Mesenteric fat pad (tissue), 1 donor: ENCODE measurements around the gene MFSD6. TPM values are rescaled to one million over a fixed set of nuclear protein-coding genes. Genes with fewer than 3 reads are reported as not detected.

ENCODE experiments used
- DNase-seq: peaks from one replicate; pipeline ENCODE4 v3.0.0-alpha.2; 2020; ENCODE audit warnings: low spot score
- total RNA-seq: library from RNA; stranded (reverse); fragmentation: NEBNext Ultra II Directional; extraction: Animal tissue kit (Norgen Biotek cat#: 25700); gene quantifications from one replicate; pipeline ENCODE4 v1.2.1, GENCODE V29; 2021
- donor health status: DM: yes; HTN: yes; CAD: no.

MFSD6 gene
- total RNA-seq, 1 donor from 2014 or later, result 18.1 TPM

- no peak for DNase-seq
These were observed 27.0 kb downstream of the MFSD6 start for GRCh38 chr2:190435031-190435670.

- no peak for DNase-seq
These were observed 28.4 kb downstream of the MFSD6 start for GRCh38 chr2:190436557-190436956.

- DNase-seq, result no peak
These were observed 32.0 kb downstream of the MFSD6 start for GRCh38 chr2:190440113-190440512.

GRCh38 chr2:190441564-190441963, 33.4 kb downstream of the MFSD6 start:
- no peak for DNase-seq

GRCh38 chr2:190443055-190443454, 34.9 kb downstream of the MFSD6 start:
- DNase-seq, result no peak

GRCh38 chr2:190443778-190444481, 35.8 kb downstream of the MFSD6 start:
- DNase-seq, result no peak

GRCh38 chr2:190444976-190445375, 36.8 kb downstream of the MFSD6 start:
- no peak for DNase-seq

- DNase-seq, result no peak
These were observed 38.0 kb downstream of the MFSD6 start for GRCh38 chr2:190446193-190446592.

- DNase-seq, result no peak
These were observed 38.8 kb downstream of the MFSD6 start for GRCh38 chr2:190446750-190447516.

- DNase-seq, result no peak
These were observed 39.6 kb downstream of the MFSD6 start for GRCh38 chr2:190447766-190448165.

- DNase-seq, result no peak
These were observed 41.8 kb downstream of the MFSD6 start for GRCh38 chr2:190449925-190450324.

- no peak for DNase-seq
These were observed 42.2 kb downstream of the MFSD6 start for GRCh38 chr2:190450363-190450762.

GRCh38 chr2:190451561-190452176, 43.5 kb downstream of the MFSD6 start:
- no peak for DNase-seq

GRCh38 chr2:190452433-190452832, 44.3 kb downstream of the MFSD6 start:
- DNase-seq, result no peak

- DNase-seq, result no peak
These were observed 46.6 kb downstream of the MFSD6 start for GRCh38 chr2:190454795-190455194.

GRCh38 chr2:190455358-190456095, 47.4 kb downstream of the MFSD6 start:
- DNase-seq, result no peak

- no peak for DNase-seq
These were observed 48.7 kb downstream of the MFSD6 start for GRCh38 chr2:190456833-190457232.

GRCh38 chr2:190457256-190457655, 49.1 kb downstream of the MFSD6 start:
- DNase-seq, result no peak

- DNase-seq, result no peak
These were observed 50.4 kb downstream of the MFSD6 start for GRCh38 chr2:190458352-190459107.

GRCh38 chr2:190459881-190460280, 51.7 kb downstream of the MFSD6 start:
- DNase-seq, result no peak
